Gastrocnemius medialis (tissue), 4 donors: ENCODE results near the gene KLK11. TPM values are rescaled to one million over a fixed set of nuclear protein-coding genes. Genes with fewer than 3 reads are reported as not detected.
"Not testable (repeated sequence)": the region's sequence is repeated elsewhere in the genome, so short reads cannot be mapped to it uniquely, and the experiment has no call there.

ENCODE experiments used
- ATAC-seq, 2 donors: fragments of 150-250 bp; one replicate each; pipeline ENCODE4 v1.9.1; 2016
- DNase-seq, 2 donors: peaks; one replicate each; pipeline ENCODE4 v3.0.0-alpha.2; 2019
- H3K27ac ChIP-seq, 4 donors: fragments of 200-600 bp; sonication (generic); 1 replicate in 1 of 4; 2 replicates in 3 of 4; pipeline ENCODE4 v1.5.1; 2016 to 2018; ENCODE audit warnings: mild to moderate bottlenecking in 2 of 4, moderate library complexity in 1 of 4
- H3K27me3 ChIP-seq, 3 donors: fragments of 200-600 bp; sonication (generic) in 2 of 3; 1 replicate in 1 of 3; 2 replicates in 2 of 3; pipeline versions ENCODE4 v1.5.1 to v1.6.0; 2016 to 2019; ENCODE audit warnings: mild to moderate bottlenecking in 1 of 3, moderate library complexity in 1 of 3
- H3K36me3 ChIP-seq, 2 donors: fragments of 200-600 bp; sonication (generic) in 1 of 2; one replicate each; pipeline ENCODE4 v1.5.1; 2017 to 2018
- H3K4me1 ChIP-seq, 2 donors: fragments of 200-600 bp; sonication (generic) in 1 of 2; one replicate each; pipeline ENCODE4 v1.5.1; 2016 to 2017; ENCODE audit warnings: mild to moderate bottlenecking in 2 of 2
- H3K4me3 ChIP-seq, 4 donors: fragments of 200-600 bp; sonication (generic) in 3 of 4; 1 replicate in 1 of 4; 2 replicates in 3 of 4; pipeline ENCODE4 v1.5.1; 2016 to 2019; ENCODE audit warnings: mild to moderate bottlenecking in 2 of 4
- H3K9me3 ChIP-seq, 3 donors: fragments of 200-600 bp; sonication (generic) in 2 of 3; 1 replicate in 1 of 3; 2 replicates in 2 of 3; pipeline ENCODE4 v1.5.1; 2016 to 2019
- CTCF ChIP-seq, 5 experiments: fragments of 450-650 bp in 3 of 5; fragments of 200-600 bp in 2 of 5; sonication (generic) in 2 of 5; IDR thresholded peaks in 4 of 5; conservative IDR thresholded peaks in 1 of 5; 1 replicate in 4 of 5; 2 replicates in 1 of 5; pipeline ENCODE4 v1.5.1; 2016 to 2019; ENCODE audit warnings: antibody characterized with exemption in 5 of 5, mild to moderate bottlenecking in 3 of 5, moderate library complexity in 3 of 5
- POLR2A ChIP-seq, 2 donors: fragments of 450-650 bp; IDR thresholded peaks; one replicate each; pipeline ENCODE4 v1.6.1; 2017; ENCODE audit warnings: antibody characterized with exemption in 2 of 2, mild to moderate bottlenecking in 2 of 2, moderate library complexity in 2 of 2
- in situ Hi-C, 4 donors: fragments of 200-750 bp; cut with MboI; loops; one replicate each; pipeline versions ENCODE4 v1.15.0 to v1.8.0; 2017; ENCODE audit warnings: low sequenced_read_pairs in 4 of 4
- intact Hi-C: fragments of 100-400 bp; cut with DNase I; formaldehyde crosslinking; loops from one replicate; pipeline ENCODE4 v1.15.1; 2023; ENCODE audit warnings: low total_unique reads
- total RNA-seq, 4 donors: library from RNA; depleted of rRNA; stranded (reverse); fragments of >200 nt; gene quantifications; one replicate each; pipeline versions ENCODE4 v1.1.0 to v1.2.3, GENCODE V29; 2016

The KLK11 gene
- total RNA-seq, 4 donors from 2014 or later: not detected

GRCh38 chr19:50998061-50998460 is 28.4 kb downstream of the KLK11 start:
- DNase-seq (no peak), ATAC-seq (no peak)
- intact Hi-C loops: no loop called here
- no peak overlapping the region for H3K27ac ChIP-seq
- H3K9me3 ChIP-seq: no peaks in the 10 kb centered on the region
- peaks cover 3 to 15% (median 5%) of the 10 kb centered on the region in 3 donors for H3K27me3 ChIP-seq
- H3K4me1 ChIP-seq: no peaks in the 10 kb centered on the region
- TF ChIP-seq POLR2A (IDR thresholded peaks at IDR 0.05) (no peak), CTCF (IDR thresholded peaks at IDR 0.05 in 4 of 5, conservative IDR thresholded peaks at IDR 0.05 in 1 of 5) (no peak)
- no peaks in the 10 kb centered on the region for H3K36me3 ChIP-seq
- in situ Hi-C loops: no loop called here
- H3K4me3 ChIP-seq: no peak overlapping the region

- no peaks in the 10 kb centered on the region for H3K4me1 ChIP-seq
Observed at GRCh38 chr19:50994129-50994528, 32.3 kb downstream of the KLK11 start.

GRCh38 chr19:50992666-50993035 is 33.8 kb downstream of the KLK11 start:
- no peak for TF ChIP-seq CTCF (IDR thresholded peaks at IDR 0.05 in 4 of 5, conservative IDR thresholded peaks at IDR 0.05 in 1 of 5)
- TF ChIP-seq POLR2A (IDR thresholded peaks at IDR 0.05): no peak
- H3K9me3 ChIP-seq: no peaks in the 10 kb centered on the region
- no peak overlapping the region for H3K4me3 ChIP-seq
- no peak for ATAC-seq
- intact Hi-C loops: no loop called here
- in situ Hi-C loops: no loop called here
- H3K27ac ChIP-seq: no peak overlapping the region
- no peak for DNase-seq
- H3K27me3 ChIP-seq: no peaks in the 10 kb centered on the region
- H3K4me1 ChIP-seq: no peaks in the 10 kb centered on the region
- no peaks in the 10 kb centered on the region for H3K36me3 ChIP-seq

More at GRCh38 chr19:50994129-50994528, 32.3 kb downstream of the KLK11 start:
- in situ Hi-C loops: no loop called here
- Histone ChIP-seq H3K27ac (no peak overlapping the region), H3K4me3 (no peak overlapping the region), H3K36me3 (no peaks in the 10 kb centered on the region), H3K27me3 (no peaks in the 10 kb centered on the region), H3K9me3 (no peaks in the 10 kb centered on the region)
- intact Hi-C loops: no loop called here
- TF ChIP-seq POLR2A (IDR thresholded peaks at IDR 0.05): no peak
- TF ChIP-seq CTCF (IDR thresholded peaks at IDR 0.05 in 4 of 5, conservative IDR thresholded peaks at IDR 0.05 in 1 of 5): no peak
- ATAC-seq (no peak), DNase-seq (no peak)

GRCh38 chr19:50984416-50984815 is 42.0 kb downstream of the KLK11 start:
- H3K4me1 ChIP-seq, in situ Hi-C loops, ATAC-seq, intact Hi-C loops, H3K36me3 ChIP-seq, H3K9me3 ChIP-seq, H3K27ac ChIP-seq, DNase-seq, H3K27me3 ChIP-seq, H3K4me3 ChIP-seq: not testable (repeated sequence)

GRCh38 chr19:50983625-50984292 is 42.7 kb downstream of the KLK11 start, which contains the start of gene KLK7:
KLK7 (minus strand) TSS chr19:50983917; CDS start chr19:50982399, 1,518 bp downstream.
- no peaks in the 10 kb centered on the region for H3K4me1 ChIP-seq
- in situ Hi-C loops (no loop called here), intact Hi-C loops (no loop called here)
- no peak within 1 kb of the TSS for H3K4me3 ChIP-seq
- no peak for ATAC-seq
- no peak for TF ChIP-seq POLR2A (IDR thresholded peaks at IDR 0.05)
- TF ChIP-seq CTCF (IDR thresholded peaks at IDR 0.05 in 4 of 5, conservative IDR thresholded peaks at IDR 0.05 in 1 of 5): no peak
- no peak within 1 kb of the TSS for H3K27ac ChIP-seq
- no peaks in the 10 kb centered on the region for H3K9me3 ChIP-seq
- no peaks in the 10 kb centered on the region for H3K36me3 ChIP-seq
- DNase-seq: no peak
- H3K27me3 ChIP-seq: peaks cover 0 to 3% (median 0%) of the 10 kb centered on the region in 3 donors
